NT2/D1 (cell line): ENCODE measurements around the gene KSR1.

Experiments used
- DNase-seq: peaks from one replicate; pipeline ENCODE4 v3.0.0-alpha.2; 2011; ENCODE audit warnings: low read depth, low spot score
- H3K27me3 ChIP-seq: 2 replicates; pipeline ENCODE4 v1.6.0; 2011; ENCODE audit warnings: mild to moderate bottlenecking; ENCODE audit not compliant: insufficient read length, insufficient read depth
- H3K36me3 ChIP-seq: 2 replicates; pipeline ENCODE4 v1.6.1; 2011; ENCODE audit warnings: mild to moderate bottlenecking, low read length, mixed read lengths; ENCODE audit not compliant: insufficient read depth, insufficient read length
- H3K4me1 ChIP-seq: 2 replicates; pipeline ENCODE4 v1.5.1; 2011; ENCODE audit not compliant: insufficient read depth, insufficient read length
- H3K4me3 ChIP-seq: 2 replicates; pipeline ENCODE4 v1.5.1; 2011; ENCODE audit warnings: low read depth; ENCODE audit not compliant: insufficient read length
- H3K9ac ChIP-seq: 2 replicates; pipeline ENCODE4 v1.6.0; 2011; ENCODE audit warnings: low read depth; ENCODE audit not compliant: insufficient read length
- H3K9me3 ChIP-seq: 2 replicates; pipeline ENCODE4 v1.5.1; 2011; ENCODE audit warnings: mild to moderate bottlenecking, low read length; ENCODE audit not compliant: insufficient read depth
- SUZ12 ChIP-seq: IDR thresholded peaks from 2 replicates; pipeline ENCODE4 v1.6.1; 2011; ENCODE audit not compliant: insufficient read length, insufficient read depth; ENCODE audit errors: extremely low read depth
- YY1 ChIP-seq: IDR thresholded peaks from 2 replicates; pipeline ENCODE4 v1.6.1; 2011; ENCODE audit not compliant: insufficient read length, insufficient read depth
- ZNF274 ChIP-seq: IDR thresholded peaks from 2 replicates; pipeline ENCODE4 v1.6.1; 2011; ENCODE audit warnings: mild to moderate bottlenecking, low read depth, low read length

The KSR1 gene

DNA sequence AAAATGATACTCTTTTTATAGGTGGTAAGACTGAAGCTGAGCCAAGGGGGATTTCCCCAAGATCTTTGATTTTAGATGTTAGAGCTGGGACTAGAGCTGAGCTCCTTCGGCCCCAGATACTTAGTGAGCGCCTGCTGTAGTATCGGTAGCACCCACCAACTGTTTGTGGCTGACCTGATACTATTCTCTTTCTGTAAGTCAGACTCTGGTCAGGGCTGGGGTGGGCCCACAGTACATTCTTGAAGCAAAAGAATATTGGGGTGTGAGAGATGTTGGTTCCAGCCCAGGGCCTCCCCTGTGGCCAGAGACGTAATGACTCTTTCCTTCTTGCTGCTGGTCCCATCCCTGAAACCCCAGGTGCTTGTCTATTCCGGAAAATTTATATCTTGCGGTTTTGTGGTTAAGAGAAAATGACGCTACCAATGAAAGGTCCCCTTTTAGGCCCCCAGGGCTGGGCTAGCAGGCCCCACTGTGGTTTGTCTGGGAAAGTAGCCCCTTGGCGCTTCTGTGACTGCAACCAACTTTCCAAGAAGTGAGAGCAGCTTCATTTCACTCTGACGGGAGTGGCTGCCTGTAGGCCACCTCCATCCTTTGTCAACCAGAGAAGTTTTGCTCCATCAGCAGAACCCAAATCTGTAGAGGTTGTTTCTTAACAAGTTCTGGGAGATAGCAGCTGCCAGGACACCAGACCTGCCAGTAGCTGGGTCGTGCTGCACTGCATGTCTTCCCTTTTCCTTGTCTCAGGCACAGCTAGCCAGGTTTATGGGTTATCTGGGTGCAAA, 88.3 kb downstream of the KSR1 start:
- no peak overlapping the region for H3K9ac ChIP-seq
- TF ChIP-seq YY1: no peak
- no peak for TF ChIP-seq ZNF274
- no peak for TF ChIP-seq SUZ12
- no peak for DNase-seq
- no peak overlapping the region for H3K4me3 ChIP-seq
- peaks cover 6% of the 10 kb centered on the region for H3K36me3 ChIP-seq
- H3K9me3 ChIP-seq: no peaks in the 10 kb centered on the region
- H3K27me3 ChIP-seq: no peaks in the 10 kb centered on the region
- peaks cover 10% of the 10 kb centered on the region for H3K4me1 ChIP-seq

DNA sequence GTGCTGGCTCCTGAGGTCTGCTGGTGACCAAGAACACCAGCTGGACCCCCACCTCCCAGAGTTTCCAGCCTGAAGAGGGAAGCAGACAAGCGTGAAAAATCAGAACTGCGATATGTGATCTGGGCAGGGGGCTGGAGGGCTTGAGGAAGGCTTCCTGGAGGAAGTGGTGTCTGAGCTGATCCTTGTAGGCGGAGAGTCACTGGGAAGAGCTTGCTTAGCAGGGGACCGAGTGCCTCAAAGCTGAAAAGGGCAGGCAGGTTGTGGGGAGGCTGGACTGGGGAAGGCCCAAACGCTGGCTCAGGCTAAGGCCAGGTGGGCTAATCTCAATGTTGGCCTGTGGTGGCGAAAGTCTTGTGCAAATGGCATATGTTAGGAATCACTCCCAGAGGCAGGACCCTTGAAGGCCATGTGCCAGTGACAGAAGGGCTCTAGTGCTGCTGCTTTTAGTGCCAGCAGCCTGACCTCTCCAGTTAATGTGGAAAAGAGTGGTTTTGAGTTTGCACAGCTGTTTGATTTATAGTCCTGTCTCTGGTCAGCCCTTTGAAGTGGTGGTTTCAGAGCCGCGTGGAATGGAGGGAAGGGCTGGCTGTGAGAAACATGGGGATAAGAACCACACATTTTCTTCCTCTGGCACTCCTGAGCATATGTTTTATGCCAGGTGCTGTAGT, 89.4 kb downstream of the KSR1 start:
- Histone ChIP-seq H3K4me3 (no peak overlapping the region), H3K27me3 (no peaks in the 10 kb centered on the region), H3K9ac (no peak overlapping the region), H3K36me3 (peaks cover 12% of the 10 kb centered on the region), H3K9me3 (no peaks in the 10 kb centered on the region), H3K4me1 (peaks cover 10% of the 10 kb centered on the region)
- DNase-seq: no peak
- TF ChIP-seq YY1: no peak
- TF ChIP-seq ZNF274: no peak
- TF ChIP-seq SUZ12: no peak

DNA sequence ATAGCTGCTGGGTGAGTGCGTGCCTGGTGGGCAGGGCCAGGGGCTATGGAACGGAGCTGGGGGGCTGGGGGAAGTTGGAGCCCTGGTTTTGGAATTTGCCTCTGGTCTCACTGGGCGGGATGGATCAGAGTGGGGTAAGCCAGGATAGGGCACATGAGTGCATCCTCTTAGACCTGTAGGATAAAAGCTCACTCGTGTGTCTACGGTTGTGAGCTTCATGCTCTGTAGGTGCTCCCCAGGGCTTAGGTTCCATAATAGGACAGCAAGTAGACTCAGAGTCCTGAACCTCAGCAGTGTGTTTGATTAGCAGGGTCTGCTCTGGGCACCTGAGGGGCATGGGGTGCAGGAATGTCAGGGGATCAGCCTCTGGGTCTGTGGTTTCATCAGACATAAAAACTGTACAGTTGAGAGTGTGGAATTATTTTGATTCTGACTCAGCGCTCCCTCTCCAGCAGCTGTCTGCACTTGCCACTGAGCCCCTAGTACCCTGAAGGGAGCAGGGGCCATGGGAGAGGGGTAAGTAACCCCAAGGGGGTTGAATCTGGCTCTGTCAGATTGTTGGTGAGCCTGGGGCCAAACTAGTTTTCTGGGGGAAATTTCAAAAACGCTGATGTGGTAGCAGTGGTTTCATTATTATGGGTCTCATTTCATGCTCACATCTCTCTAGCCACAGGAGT, 90.5 kb downstream of the KSR1 start:
- Histone ChIP-seq H3K4me1 (peaks cover 7% of the 10 kb centered on the region), H3K4me3 (no peak overlapping the region), H3K36me3 (peaks cover 17% of the 10 kb centered on the region), H3K9me3 (no peaks in the 10 kb centered on the region), H3K27me3 (no peaks in the 10 kb centered on the region), H3K9ac (no peak overlapping the region)
- TF ChIP-seq YY1 (no peak), ZNF274 (no peak), SUZ12 (no peak)
- DNase-seq: no peak

DNA sequence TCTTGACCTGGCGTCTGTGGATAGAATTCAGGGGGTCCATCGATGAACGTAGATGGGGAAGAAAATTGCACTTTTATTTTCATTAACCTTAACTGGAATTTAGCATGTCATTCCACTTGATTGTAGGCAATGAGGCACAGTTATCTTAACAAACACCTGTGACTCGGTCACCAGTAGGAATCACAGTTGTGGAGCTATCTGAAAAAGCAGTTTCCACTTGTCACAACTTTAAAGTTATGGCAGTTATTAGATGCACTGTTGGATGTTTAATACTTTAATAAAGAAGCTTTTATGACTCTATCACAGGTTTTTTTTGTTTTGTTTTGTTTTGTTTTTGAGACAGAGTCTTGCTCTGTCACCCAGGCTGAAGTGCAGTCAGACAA, 91.0 kb downstream of the KSR1 start:
- no peak overlapping the region for H3K9ac ChIP-seq
- no peaks in the 10 kb centered on the region for H3K27me3 ChIP-seq
- no peaks in the 10 kb centered on the region for H3K9me3 ChIP-seq

DNA sequence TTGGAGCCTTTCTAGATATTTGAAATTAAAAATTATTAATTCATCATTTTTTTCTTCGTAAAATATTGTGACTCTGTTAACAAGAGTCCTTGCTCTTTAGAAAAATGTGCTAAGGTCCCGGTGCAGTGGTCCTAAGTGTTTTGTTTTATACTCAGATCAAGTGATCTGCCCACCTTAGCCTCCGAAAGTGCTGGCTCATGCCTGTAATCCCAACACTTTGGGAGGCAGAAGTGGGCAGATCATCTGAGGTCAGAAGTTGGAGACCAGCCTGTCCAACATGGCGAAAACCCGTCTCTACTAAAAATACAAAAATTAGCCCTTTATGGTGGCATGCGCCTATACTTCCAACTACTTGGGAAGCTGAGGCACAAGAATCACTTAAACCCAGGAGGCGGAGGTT, 92.1 kb downstream of the KSR1 start:
- Histone ChIP-seq H3K27me3 (no peaks in the 10 kb centered on the region), H3K4me3 (no peak overlapping the region), H3K9ac (no peak overlapping the region), H3K36me3 (peaks cover 15% of the 10 kb centered on the region), H3K9me3 (no peaks in the 10 kb centered on the region), H3K4me1 (peaks cover 9% of the 10 kb centered on the region)
- no peak for DNase-seq
- no peak for TF ChIP-seq ZNF274
- TF ChIP-seq SUZ12: no peak
- TF ChIP-seq YY1: no peak

More for the DNA sequence above, 91.0 kb downstream of the KSR1 start:
- no peak for DNase-seq
- peaks cover 7% of the 10 kb centered on the region for H3K4me1 ChIP-seq
- no peak for TF ChIP-seq ZNF274
- TF ChIP-seq SUZ12: no peak
- no peak for TF ChIP-seq YY1
- H3K36me3 ChIP-seq: peaks cover 17% of the 10 kb centered on the region
- no peak overlapping the region for H3K4me3 ChIP-seq

DNA sequence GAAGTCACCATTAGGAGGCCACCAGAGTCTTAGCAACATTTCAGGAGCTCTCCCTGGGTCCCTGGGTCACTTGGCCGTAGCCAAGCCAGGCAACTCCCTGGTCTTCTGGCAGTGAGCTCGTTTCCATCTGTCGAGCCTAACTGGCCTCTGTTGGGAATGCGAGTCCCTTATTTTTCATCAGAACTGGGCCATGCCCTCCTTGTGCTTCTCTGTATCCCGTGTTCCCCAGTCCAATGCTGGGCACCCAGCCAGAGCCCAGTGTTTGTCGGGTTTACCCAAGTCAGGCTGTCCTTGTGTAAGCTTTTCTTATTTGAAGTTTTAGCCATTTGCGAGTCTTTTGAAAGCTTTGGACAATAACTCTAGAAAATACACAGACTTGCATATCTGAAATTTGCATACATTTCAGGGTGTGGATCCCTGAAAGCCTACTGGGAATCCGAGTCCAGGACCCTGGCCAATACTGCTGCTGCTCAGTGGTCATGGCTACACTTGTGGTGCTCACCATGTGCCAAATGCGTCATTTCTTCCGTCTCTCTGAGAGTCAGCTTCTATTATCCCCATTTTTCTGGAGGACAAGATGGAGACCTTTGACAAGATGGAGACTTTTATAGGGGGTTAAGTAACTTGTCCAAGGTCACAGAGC, 93.1 kb downstream of the KSR1 start:
- no peak overlapping the region for H3K4me3 ChIP-seq
- no peak for TF ChIP-seq YY1
- no peak for TF ChIP-seq ZNF274
- peaks cover 9% of the 10 kb centered on the region for H3K4me1 ChIP-seq
- H3K9ac ChIP-seq: no peak overlapping the region
- DNase-seq: no peak
- H3K36me3 ChIP-seq: peaks cover 11% of the 10 kb centered on the region
- H3K9me3 ChIP-seq: no peaks in the 10 kb centered on the region
- no peaks in the 10 kb centered on the region for H3K27me3 ChIP-seq

DNA sequence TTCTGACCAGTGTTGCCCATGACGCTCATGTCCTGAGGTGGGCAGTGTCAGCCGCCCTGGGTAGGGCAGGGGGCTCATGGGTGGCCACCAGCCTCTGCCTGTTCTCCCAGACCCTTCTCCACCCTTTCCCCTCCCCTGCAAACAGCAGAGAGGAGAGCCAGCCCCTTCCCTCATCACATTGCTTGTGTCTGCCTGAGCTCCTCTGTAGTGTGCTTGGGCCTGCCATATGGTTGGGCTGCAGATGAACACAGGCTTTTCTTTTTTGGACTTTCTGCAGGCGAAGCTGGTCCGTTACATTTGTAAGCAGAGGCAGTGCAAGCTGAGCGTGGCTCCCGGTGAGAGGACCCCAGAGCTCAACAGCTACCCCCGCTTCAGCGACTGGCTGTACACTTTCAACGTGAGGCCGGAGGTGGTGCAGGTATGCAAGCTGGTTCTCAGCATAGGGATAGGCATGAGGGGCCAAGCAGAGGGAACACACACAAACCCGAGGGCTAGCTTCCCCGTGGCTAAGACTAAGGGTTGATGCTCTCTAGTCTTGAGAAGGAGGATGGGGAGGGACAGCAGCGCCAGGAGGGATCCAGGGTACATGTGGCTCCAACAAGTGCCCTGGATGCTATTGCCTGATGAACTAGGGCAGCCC, 94.2 kb downstream of the KSR1 start:
- no peak for DNase-seq
- Histone ChIP-seq H3K9ac (no peak overlapping the region), H3K27me3 (no peaks in the 10 kb centered on the region), H3K36me3 (peaks cover 14% of the 10 kb centered on the region), H3K4me3 (no peak overlapping the region), H3K4me1 (peaks cover 9% of the 10 kb centered on the region), H3K9me3 (no peaks in the 10 kb centered on the region)
- TF ChIP-seq ZNF274: no peak
- TF ChIP-seq YY1: no peak
